Measurements from ENCODE around the gene PARVA. TPM values are rescaled to one million over a fixed set of nuclear protein-coding genes. Genes with fewer than 3 reads are reported as not detected.

PARVA gene
- total RNA-seq, 4 donors from 2014 or later: 10.0 to 25.0 (median 14.2) TPM

DNA sequence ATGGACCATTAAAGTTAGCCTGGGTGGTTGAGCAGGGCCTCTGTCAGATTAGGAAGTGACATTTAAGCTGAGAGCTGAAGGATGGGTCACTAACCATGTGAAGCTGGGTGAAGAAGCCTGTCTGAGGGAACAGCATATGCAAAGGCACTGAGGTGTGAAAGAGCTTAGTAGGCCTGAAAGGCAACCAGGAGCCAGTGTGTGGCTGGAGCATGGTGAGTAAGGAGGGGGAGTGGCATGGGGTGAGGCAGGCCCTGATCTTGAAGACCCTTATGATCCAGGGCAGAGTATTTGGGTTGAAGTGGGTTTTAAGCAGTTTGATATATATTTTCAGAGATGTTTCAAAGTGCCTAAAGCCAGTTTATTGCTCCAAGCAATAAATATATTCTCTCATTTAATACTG, 48.8 kb downstream of the PARVA start:
- TF ChIP-seq, protein P1, sequence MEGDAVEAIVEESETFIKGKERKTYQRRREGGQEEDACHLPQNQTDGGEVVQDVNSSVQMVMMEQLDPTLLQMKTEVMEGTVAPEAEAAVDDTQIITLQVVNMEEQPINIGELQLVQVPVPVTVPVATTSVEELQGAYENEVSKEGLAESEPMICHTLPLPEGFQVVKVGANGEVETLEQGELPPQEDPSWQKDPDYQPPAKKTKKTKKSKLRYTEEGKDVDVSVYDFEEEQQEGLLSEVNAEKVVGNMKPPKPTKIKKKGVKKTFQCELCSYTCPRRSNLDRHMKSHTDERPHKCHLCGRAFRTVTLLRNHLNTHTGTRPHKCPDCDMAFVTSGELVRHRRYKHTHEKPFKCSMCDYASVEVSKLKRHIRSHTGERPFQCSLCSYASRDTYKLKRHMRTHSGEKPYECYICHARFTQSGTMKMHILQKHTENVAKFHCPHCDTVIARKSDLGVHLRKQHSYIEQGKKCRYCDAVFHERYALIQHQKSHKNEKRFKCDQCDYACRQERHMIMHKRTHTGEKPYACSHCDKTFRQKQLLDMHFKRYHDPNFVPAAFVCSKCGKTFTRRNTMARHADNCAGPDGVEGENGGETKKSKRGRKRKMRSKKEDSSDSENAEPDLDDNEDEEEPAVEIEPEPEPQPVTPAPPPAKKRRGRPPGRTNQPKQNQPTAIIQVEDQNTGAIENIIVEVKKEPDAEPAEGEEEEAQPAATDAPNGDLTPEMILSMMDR (IDR thresholded peaks at IDR 0.05): no peak
- TF ChIP-seq POLR2A (IDR thresholded peaks at IDR 0.05): no peak
- no peak for DNase-seq (ENCODE audit: low spot score in 2 of 2)
- intact Hi-C loops (cut with DNase I; ENCODE audit: low total_unique reads): no loop called here
- no peak overlapping the region for H3K4me3 ChIP-seq (ENCODE audit: low read depth, poor library complexity, severe bottlenecking)

GRCh38 chr11:12429155-12429554, 51.8 kb downstream of the PARVA start:
- 90 to 96% methylated on average over 3 of the region's 3 CpGs for WGBS, 2 donors
- DNase-seq (ENCODE audit: low spot score in 2 of 2): no peak
- TF ChIP-seq POLR2A (IDR thresholded peaks at IDR 0.05): no peak
- TF ChIP-seq, protein P1 (IDR thresholded peaks at IDR 0.05): no peak
- intact Hi-C loops (cut with DNase I; ENCODE audit: low total_unique reads): no loop called here
- no peak overlapping the region for H3K4me3 ChIP-seq (ENCODE audit: low read depth, poor library complexity, severe bottlenecking)

- TF ChIP-seq, protein P1 (IDR thresholded peaks at IDR 0.05): no peak
- no peak for TF ChIP-seq POLR2A (IDR thresholded peaks at IDR 0.05)
- no peak for DNase-seq (ENCODE audit: low spot score in 2 of 2)
- H3K4me3 ChIP-seq (ENCODE audit: low read depth, poor library complexity, severe bottlenecking): no peak overlapping the region
- intact Hi-C loops (cut with DNase I; ENCODE audit: low total_unique reads): no loop called here
- WGBS, 2 donors: 64 to 70% methylated on average over 3 of the region's 3 CpGs
These were observed 53.0 kb downstream of the PARVA start for GRCh38 chr11:12430351-12430750.

DNA sequence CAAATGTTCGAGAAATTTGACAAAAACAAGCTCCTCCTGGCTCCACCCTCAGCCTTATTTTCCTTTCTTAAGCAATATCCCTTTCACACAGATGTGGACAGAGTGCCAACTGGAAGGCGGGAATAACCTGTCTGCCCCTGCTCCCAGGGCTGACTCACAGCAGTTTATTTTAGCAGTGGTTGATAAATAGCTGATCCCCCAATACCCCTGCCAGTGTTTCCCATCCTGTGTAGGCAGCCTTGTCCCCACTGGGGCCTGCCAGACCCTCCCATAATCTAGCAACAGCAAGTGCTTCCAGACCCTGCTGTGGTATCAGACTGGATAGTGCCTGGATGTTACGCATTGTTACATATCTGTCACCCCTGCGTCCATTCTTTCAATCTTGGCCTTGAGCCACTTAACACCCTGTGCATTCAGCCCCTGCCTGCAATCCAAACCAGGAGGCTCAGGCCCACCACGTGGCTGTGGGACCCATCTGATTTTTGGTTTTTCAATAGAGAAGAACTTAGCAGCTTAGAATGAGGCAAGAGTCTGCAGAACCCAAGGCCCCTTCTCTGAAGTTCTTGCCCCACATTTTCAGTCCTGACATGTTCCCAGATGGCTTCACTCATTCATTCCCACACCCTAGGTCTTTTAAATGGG, 53.7 kb downstream of the PARVA start:
- intact Hi-C loops (cut with DNase I; ENCODE audit: low total_unique reads): no loop called here
- 28 to 33% methylated on average over 5 of the region's 5 CpGs for WGBS, 2 donors
- peak; percentile 82 to 91 for DNase-seq (ENCODE audit: low spot score in 2 of 2)
- no peak for TF ChIP-seq POLR2A (IDR thresholded peaks at IDR 0.05)
- TF ChIP-seq, protein P1 (IDR thresholded peaks at IDR 0.05): no peak
- no peak overlapping the region for H3K4me3 ChIP-seq (ENCODE audit: low read depth, poor library complexity, severe bottlenecking)

- no peak for DNase-seq (ENCODE audit: low spot score in 2 of 2)
- no peak overlapping the region for H3K4me3 ChIP-seq (ENCODE audit: low read depth, poor library complexity, severe bottlenecking)
- 84 to 94% methylated on average over 6 of the region's 6 CpGs for WGBS, 2 donors
- intact Hi-C loops (cut with DNase I; ENCODE audit: low total_unique reads): no loop called here
- no peak for TF ChIP-seq POLR2A (IDR thresholded peaks at IDR 0.05)
- TF ChIP-seq, protein P1 (IDR thresholded peaks at IDR 0.05): no peak
These were observed 55.1 kb downstream of the PARVA start for GRCh38 chr11:12432507-12432906.

DNA sequence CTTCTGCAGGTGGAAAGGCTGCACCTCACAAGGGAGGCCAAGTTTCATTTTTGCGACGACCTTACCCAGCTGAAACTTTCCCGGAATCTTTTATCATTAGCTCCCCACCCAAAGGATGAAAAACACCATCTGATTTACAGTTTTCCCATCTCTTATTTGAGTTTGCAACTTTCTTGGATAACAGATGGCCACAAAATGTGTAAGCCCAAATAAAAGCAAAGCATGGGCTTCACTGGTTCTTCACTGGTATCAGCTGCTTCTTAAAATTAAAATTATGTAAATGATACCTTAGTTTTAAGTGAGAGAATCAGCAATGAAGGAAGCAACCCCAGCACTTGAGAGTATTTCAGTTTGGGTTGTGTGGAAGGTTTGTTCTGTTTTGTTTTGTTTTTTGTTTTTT, 55.8 kb downstream of the PARVA start:
- TF ChIP-seq, protein P1 (IDR thresholded peaks at IDR 0.05): no peak
- no peak for TF ChIP-seq POLR2A (IDR thresholded peaks at IDR 0.05)
- H3K4me3 ChIP-seq (ENCODE audit: low read depth, poor library complexity, severe bottlenecking): no peak overlapping the region
- DNase-seq (ENCODE audit: low spot score in 2 of 2): no peak
- 52 to 73% methylated on average over 3 of the region's 3 CpGs for WGBS, 2 donors
- intact Hi-C loops (cut with DNase I; ENCODE audit: low total_unique reads): no loop called here

Measured in lower leg skin (tissue), 4 donors.